Measurements from ENCODE around the gene GYS2.

Gene GYS2

GRCh38 chr12:21505888-21506287 is 98.8 kb downstream of the GYS2 start:
- DNase-seq (ENCODE audit: low read depth in 3 of 3), result no peak

- DNase-seq (ENCODE audit: low read depth in 3 of 3), result no peak
Observed at GRCh38 chr12:21502872-21503271, 101.8 kb downstream of the GYS2 start.

- peak; percentile 11 to 14 (median 14) for DNase-seq (ENCODE audit: low read depth in 3 of 3)
Observed at GRCh38 chr12:21502164-21502496, 102.5 kb downstream of the GYS2 start.

- DNase-seq (ENCODE audit: low read depth in 3 of 3), result peak; percentile 73 to 84 (median 84)
Observed at GRCh38 chr12:21501258-21502163, 103.1 kb downstream of the GYS2 start, which contains the start of the genes GOLT1B and RECQL. TSS of gene GOLT1B (plus strand) at chr12:21501789. CDS start at chr12:21501924, 135 bp downstream. TSS of gene RECQL (minus strand) at chr12:21501635. CDS start at chr12:21499570, 2,065 bp downstream.

GRCh38 chr12:21500786-21501257 is 103.8 kb downstream of the GYS2 start:
- no peak for DNase-seq (ENCODE audit: low read depth in 3 of 3)

GRCh38 chr12:21499765-21500164 is 104.9 kb downstream of the GYS2 start:
- no peak for DNase-seq (ENCODE audit: low read depth in 3 of 3)
